ENCODE data around the gene CRACDL.

DNA sequence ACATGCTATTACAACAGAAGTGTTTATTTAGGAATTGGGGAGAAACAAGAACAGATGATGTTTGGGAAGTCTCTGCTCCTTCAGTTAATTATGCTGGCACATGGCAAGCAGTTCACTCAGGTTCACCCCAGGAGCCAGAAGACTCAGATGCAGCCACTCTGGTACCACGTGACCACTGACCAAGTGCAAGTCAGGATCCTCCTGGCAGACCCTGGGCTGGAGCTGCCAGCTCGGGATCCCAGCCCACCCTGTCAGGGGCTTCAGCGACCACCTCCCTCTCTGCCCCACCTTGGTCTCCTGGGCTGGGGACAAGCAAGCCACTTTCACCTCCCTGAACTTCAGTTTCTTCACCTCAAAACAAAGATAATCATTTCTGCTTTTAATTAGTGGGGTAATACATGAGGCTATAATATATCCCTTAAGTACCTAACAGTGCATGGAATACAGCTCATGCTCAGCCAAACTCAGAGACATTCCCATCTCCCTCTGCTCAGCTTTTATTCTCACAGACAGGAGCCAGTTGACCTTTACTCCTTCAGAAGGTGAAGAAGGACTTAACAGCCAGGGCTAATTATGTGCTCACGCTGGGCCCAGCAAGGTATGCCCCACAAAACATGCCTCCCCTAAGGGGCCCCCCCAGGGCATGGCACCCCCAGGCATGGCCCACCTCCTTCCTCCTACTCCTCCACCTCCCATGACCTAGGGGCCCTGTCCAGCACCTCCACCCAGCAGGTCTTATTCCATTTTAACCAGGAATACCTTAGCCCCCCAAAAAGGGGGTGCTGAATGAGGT lies 11.8 kb downstream of the CRACDL start:
- TF ChIP-seq, protein P1, sequence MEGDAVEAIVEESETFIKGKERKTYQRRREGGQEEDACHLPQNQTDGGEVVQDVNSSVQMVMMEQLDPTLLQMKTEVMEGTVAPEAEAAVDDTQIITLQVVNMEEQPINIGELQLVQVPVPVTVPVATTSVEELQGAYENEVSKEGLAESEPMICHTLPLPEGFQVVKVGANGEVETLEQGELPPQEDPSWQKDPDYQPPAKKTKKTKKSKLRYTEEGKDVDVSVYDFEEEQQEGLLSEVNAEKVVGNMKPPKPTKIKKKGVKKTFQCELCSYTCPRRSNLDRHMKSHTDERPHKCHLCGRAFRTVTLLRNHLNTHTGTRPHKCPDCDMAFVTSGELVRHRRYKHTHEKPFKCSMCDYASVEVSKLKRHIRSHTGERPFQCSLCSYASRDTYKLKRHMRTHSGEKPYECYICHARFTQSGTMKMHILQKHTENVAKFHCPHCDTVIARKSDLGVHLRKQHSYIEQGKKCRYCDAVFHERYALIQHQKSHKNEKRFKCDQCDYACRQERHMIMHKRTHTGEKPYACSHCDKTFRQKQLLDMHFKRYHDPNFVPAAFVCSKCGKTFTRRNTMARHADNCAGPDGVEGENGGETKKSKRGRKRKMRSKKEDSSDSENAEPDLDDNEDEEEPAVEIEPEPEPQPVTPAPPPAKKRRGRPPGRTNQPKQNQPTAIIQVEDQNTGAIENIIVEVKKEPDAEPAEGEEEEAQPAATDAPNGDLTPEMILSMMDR (IDR thresholded peaks at IDR 0.05), result no peak
- TF ChIP-seq POLR2AphosphoS5 (IDR thresholded peaks at IDR 0.05) (no peak), EP300 (IDR thresholded peaks at IDR 0.05) (no peak), POLR2A (IDR thresholded peaks at IDR 0.05) (no peak)
